ENCODE results near the gene LIMK2.
"Not testable (repeated sequence)": the region's sequence is repeated elsewhere in the genome, so short reads cannot be mapped to it uniquely, and the experiment has no call there.

Gene LIMK2

GRCh38 chr22:31212783-31213629 is 908 bp downstream of the LIMK2 start:
- no peak for DNase-seq

- no peak for DNase-seq
Observed at GRCh38 chr22:31215018-31215535, 3.0 kb downstream of the LIMK2 start.

GRCh38 chr22:31218565-31219262 is 6.6 kb downstream of the LIMK2 start:
- DNase-seq, result no peak

- no peak for DNase-seq
Observed at GRCh38 chr22:31221084-31221483, 9.0 kb downstream of the LIMK2 start.

- no peak for DNase-seq
Observed at GRCh38 chr22:31222736-31223135, 10.6 kb downstream of the LIMK2 start.

- no peak for DNase-seq
Observed at GRCh38 chr22:31223786-31224191, 11.7 kb downstream of the LIMK2 start.

GRCh38 chr22:31224691-31225090 is 12.6 kb downstream of the LIMK2 start:
- DNase-seq, result not testable (repeated sequence)

- DNase-seq, result no peak
Observed at GRCh38 chr22:31227186-31227585, 15.1 kb downstream of the LIMK2 start.

- DNase-seq, result no peak
Observed at GRCh38 chr22:31229402-31230079, 17.4 kb downstream of the LIMK2 start.

- DNase-seq, result no peak
Observed at GRCh38 chr22:31230155-31230870, 18.2 kb downstream of the LIMK2 start.

GRCh38 chr22:31230871-31231621 is 18.9 kb downstream of the LIMK2 start:
- peak; percentile 23 for DNase-seq

GRCh38 chr22:31233001-31233400 is 20.9 kb downstream of the LIMK2 start:
- no peak for DNase-seq

- no peak for DNase-seq
Observed at GRCh38 chr22:31235081-31235480, 23.0 kb downstream of the LIMK2 start.

GRCh38 chr22:31236044-31236443 is 23.9 kb downstream of the LIMK2 start:
- DNase-seq, result not testable (repeated sequence)

GRCh38 chr22:31238057-31238456 is 26.0 kb downstream of the LIMK2 start:
- DNase-seq, result no peak

- no peak for DNase-seq
Observed at GRCh38 chr22:31239771-31240370, 27.8 kb downstream of the LIMK2 start.

- DNase-seq, result no peak
Observed at GRCh38 chr22:31241200-31241599, 29.1 kb downstream of the LIMK2 start.

- no peak for DNase-seq
Observed at GRCh38 chr22:31241936-31242335, 29.8 kb downstream of the LIMK2 start.

GRCh38 chr22:31243339-31244045 is 31.4 kb downstream of the LIMK2 start:
- DNase-seq, result no peak

GRCh38 chr22:31244046-31244942 is 32.2 kb downstream of the LIMK2 start:
- no peak for DNase-seq

Data from NCI-H1436 (cell line).